H1 (cell line): ENCODE measurements around the gene HMGB3. TPM values are rescaled to one million over a fixed set of nuclear protein-coding genes. Genes with fewer than 3 reads are reported as not detected.

Experiments used
- EZH2 ChIP-seq: fragments of 200-600 bp; sonication (generic); IDR thresholded peaks from 2 replicates; pipeline ENCODE4 v1.7.1; 2012; ENCODE audit warnings: low read depth, mild to moderate bottlenecking, moderate library complexity, low read length, inconsistent platforms; ENCODE audit not compliant: severe bottlenecking
- polyA plus RNA-seq, 7 experiments: library from polyadenylated mRNA; depleted of rRNA in 3 of 7; stranded (reverse) in 5 of 7; unstranded in 2 of 7; fragments of >200 nt in 5 of 7; fragments of 200-250 nt in 2 of 7; gene quantifications; 1 replicate in 5 of 7; 2 replicates in 1 of 7; 4 replicates in 1 of 7; pipeline versions ENCODE4 v1.2.1 to v1.2.3, GENCODE V29; 2011 to 2013; ENCODE audit warnings: missing spikeins in 2 of 7, mixed read lengths in 2 of 7
- small RNA-seq: library from polyadenylated mRNA; stranded (forward); fragments of <200 nt; extraction: miRNeasy Mini kit (QIAGEN cat#:217004); gene quantifications from one replicate; pipeline ENCODE3, GENCODE V24; 2013; ENCODE audit not compliant: insufficient read depth
- total RNA-seq: library from RNA; stranded (reverse); fragmentation: NEBNext Ultra II Directional; extraction: Animal tissue kit (Norgen Biotek cat#: 25700); gene quantifications from 2 replicates; pipeline ENCODE4 v1.2.1, GENCODE V29; 2021
- TF ChIP-seq, protein P1 (sequence below): IDR thresholded peaks from 2 replicates; pipeline ENCODE4 v1.6.1; 2012; ENCODE audit warnings: inconsistent platforms

The HMGB3 gene
- total and polyA plus RNA-seq, 2 of the 8 experiments (the other 6 are each of a cell fraction or from before 2014, with no cell fraction given), result 55.8 to 346 TPM

DNA sequence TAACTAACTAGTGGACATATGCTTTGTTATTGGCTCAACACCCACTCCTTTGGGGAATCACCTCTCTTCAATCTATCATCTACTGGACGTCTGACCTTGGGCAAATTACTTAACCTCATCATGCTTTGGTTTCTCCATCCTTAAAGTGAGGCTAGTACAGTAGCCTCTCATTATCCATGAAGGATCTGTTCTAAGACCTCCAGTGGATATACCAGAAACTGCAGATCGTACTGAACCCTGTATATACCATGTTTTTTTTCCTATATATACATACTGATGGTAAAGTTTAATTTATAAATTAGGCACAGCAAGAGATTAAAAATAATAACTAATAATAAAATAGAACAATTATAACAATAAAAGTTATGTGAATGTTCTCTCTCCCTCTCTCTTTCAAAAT is 56.2 kb downstream of the HMGB3 start (continued):
- no peak for TF ChIP-seq EZH2
- TF ChIP-seq, protein P1, sequence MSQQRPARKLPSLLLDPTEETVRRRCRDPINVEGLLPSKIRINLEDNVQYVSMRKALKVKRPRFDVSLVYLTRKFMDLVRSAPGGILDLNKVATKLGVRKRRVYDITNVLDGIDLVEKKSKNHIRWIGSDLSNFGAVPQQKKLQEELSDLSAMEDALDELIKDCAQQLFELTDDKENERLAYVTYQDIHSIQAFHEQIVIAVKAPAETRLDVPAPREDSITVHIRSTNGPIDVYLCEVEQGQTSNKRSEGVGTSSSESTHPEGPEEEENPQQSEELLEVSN, result no peak

Small RNA genes within 50 kb of the gene (small RNA-seq; reads per million reads assigned to genes)
- gene RNA5SP525 (not detected), gene RNU6-383P (not detected), gene RPL12P50 (not detected)

Other genes starting within 250 kb of the HMGB3 start
- 6.6 and 8.5 TPM in 2 replicates for gene CD99L2, start 84.7 kb upstream of the HMGB3 start, total RNA-seq
- gene CD99L2, start 84.7 kb upstream of the HMGB3 start, polyA plus RNA-seq (2011; rRNA removed), result 8.0 and 12.1 TPM in 2 replicates
- gene GPR50, start 193.2 kb downstream of the HMGB3 start, total RNA-seq, result 1.6 TPM in 2 replicates
- 1.9 and 3.5 TPM in 2 replicates for gene GPR50, start 193.2 kb downstream of the HMGB3 start, polyA plus RNA-seq (2011; rRNA removed)